Measurements from ENCODE around the gene SH2D6.
A peak's percentile ranks its signal among the peaks of the same experiment; 100 is the strongest.
"Not testable (repeated sequence)": the region's sequence is repeated elsewhere in the genome, so short reads cannot be mapped to it uniquely, and the experiment has no call there.

SH2D6 gene

GRCh38 chr2:85422072-85422457 lies 3.6 kb downstream of the SH2D6 start:
- DNase-seq = no peak

GRCh38 chr2:85423525-85423924 lies 5.0 kb downstream of the SH2D6 start:
- no peak for DNase-seq

- DNase-seq = no peak
Measured at GRCh38 chr2:85425588-85425987, 7.1 kb downstream of the SH2D6 start.

- DNase-seq = no peak
Measured at GRCh38 chr2:85427300-85427835, 8.9 kb downstream of the SH2D6 start.

DNA sequence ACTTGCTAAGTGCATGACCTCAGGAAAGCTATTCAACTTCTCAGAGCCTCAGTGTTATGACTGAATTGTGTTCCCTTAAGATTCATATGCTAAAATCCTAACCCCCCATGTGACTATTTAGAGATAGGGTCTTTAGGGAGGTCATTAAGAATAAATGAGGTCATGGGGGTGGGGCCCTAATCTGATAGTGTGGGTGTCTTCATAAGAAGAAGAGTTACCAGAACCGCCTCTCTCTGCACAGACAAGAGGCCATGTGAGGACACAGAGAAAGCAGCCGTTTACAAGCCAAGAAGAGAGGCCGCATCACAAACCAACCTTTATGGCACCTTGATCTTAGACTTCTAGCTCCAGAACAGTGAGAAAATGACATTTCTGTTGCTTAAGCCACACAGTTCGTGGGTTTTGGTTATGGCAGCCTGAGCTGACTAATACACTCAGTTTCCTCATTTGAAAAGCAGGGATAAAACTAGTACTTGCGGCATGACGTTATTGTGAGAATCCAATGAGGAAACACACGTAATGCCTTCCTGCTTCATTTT lies 9.9 kb downstream of the SH2D6 start:
- DNase-seq = no peak

GRCh38 chr2:85429213-85429923 lies 10.9 kb downstream of the SH2D6 start:
- DNase-seq = no peak

GRCh38 chr2:85429924-85430289 lies 11.4 kb downstream of the SH2D6 start:
- DNase-seq = no peak

DNA sequence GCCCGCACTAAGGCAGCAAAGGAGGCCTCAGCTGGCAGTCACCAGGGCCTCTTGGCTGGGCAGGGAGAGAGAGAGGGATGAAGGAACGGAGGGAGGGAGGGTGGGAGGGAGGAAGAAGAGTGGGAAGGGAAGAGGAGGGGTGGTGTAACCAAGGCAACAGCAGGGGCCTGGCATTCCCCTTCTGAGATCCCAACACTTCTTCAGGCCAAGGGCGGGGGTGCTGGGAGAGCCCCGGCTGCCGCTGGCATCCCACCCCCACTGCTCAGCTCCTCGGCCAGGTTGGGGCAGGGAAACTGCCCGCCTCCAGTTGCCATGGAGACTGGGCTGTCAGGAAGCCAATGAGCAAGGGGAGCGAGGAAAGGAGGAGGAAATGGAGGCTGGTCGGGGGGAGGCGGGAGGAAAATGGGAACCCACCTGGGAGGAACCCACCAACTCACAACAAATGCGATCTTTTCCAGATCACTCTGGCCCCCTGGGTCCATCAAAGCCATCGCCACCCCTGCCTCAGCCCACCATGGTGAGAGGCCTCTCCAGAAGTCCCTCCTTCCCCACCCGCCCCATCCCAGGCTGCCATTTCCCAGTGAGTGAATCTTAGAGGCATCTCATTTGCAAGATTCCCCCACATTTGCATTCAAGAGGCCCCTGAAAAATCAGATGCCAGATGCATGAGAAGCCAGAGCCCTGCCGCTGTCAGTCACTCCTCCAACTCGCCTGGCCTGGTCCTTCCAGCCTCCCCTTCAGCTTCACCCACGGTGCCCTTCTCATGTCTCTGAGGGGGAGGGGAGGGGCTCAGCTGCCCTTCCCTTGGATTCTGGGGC lies 12.4 kb downstream of the SH2D6 start:
- DNase-seq = no peak

GRCh38 chr2:85431570-85432205 lies 13.2 kb downstream of the SH2D6 start:
- DNase-seq = no peak

DNA sequence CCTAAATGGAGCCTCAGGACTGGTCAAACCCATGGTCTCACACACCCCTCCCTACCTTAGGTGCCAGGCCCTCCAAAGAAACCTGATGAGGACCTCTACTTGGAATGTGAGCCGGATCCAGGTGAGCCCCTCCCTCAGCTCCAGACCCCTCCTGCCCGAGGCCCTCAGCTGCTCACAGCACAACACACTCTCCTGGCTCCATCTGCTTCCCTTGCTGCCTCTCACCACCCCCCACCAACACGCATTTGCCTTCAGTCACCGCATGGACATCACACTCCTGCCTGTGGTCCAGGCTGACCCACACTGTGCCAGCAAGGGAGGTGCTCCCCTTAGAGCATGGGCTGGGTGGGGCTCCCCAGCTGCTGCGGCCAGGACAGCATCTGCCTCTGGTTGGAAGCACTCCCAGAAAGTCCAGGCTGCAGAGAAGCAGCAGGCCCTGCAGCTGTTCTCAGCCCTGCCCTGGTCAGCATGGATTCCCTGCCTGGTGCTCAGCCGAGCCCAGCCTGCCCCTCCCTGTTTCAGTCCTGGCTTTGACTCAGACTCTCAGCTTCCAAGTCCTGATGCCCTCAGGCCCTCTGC lies 15.1 kb downstream of the SH2D6 start:
- DNase-seq = no peak

DNA sequence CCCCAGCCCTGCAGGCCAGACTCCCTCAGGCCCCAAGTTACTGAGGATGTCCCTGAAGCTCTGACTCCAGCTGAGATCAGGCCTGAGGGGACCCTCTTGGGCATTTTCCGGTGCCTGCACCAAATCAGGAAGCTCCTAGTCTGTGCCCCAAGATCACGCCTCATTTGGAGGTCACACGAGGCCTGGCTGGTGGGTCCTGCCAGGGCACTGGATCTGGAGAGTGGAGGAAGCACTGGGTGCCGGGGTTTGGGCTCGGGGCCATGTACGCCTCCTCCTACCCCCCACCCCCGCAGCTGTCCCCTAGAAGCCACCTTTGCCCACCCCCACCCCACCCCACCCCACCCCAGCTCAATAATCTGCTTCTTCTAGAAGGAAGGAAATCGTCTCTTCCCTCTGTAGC lies 16.2 kb downstream of the SH2D6 start:
- no peak for DNase-seq

GRCh38 chr2:85435220-85435958 lies 16.9 kb downstream of the SH2D6 start:
- no peak for DNase-seq

DNA sequence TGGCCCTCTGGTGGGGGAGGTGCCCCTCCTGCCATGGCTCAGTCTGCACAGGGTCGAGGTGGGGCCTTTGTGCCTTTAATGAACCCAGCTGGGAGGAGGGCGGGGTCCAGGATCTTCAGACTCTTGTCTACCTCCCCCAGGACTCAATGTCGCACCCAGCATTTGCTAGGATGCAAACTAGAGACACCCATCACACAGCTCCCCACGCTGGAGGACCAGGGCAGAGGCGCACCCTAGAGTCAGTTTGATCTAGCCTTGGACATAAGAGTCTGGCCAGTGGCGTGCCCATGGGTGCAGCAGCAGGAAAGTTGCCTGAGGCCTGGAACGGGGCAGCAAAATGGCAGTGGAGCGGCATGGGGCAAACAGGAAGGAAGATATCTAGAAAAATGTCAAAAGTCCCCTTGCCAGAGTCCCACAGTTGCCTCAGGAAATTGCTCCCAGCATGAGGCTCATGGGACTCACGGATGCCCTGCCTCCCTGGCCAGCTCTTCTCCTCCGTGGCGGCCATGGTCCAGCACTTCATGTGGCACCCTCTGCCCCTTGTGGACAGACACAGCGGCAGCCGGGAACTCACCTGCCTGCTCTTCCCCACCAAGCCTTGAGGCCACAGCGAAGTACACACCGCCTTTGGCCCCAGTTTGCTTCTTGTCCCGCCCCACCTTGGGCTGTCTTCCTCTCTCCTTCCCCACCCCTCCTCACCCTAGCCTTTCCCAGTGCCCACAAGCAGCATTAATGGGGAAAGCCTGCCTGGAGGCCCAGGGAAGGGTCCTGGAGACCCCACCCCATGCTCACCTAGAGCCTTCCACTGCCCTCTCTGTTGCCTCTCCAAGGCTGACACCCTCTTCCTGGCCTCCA lies 17.7 kb downstream of the SH2D6 start:
- DNase-seq = no peak

GRCh38 chr2:85436836-85437487 lies 18.4 kb downstream of the SH2D6 start:
- no peak for DNase-seq

- peak; percentile 85 for DNase-seq
Measured at GRCh38 chr2:85437488-85438200, 19.1 kb downstream of the SH2D6 start.

DNA sequence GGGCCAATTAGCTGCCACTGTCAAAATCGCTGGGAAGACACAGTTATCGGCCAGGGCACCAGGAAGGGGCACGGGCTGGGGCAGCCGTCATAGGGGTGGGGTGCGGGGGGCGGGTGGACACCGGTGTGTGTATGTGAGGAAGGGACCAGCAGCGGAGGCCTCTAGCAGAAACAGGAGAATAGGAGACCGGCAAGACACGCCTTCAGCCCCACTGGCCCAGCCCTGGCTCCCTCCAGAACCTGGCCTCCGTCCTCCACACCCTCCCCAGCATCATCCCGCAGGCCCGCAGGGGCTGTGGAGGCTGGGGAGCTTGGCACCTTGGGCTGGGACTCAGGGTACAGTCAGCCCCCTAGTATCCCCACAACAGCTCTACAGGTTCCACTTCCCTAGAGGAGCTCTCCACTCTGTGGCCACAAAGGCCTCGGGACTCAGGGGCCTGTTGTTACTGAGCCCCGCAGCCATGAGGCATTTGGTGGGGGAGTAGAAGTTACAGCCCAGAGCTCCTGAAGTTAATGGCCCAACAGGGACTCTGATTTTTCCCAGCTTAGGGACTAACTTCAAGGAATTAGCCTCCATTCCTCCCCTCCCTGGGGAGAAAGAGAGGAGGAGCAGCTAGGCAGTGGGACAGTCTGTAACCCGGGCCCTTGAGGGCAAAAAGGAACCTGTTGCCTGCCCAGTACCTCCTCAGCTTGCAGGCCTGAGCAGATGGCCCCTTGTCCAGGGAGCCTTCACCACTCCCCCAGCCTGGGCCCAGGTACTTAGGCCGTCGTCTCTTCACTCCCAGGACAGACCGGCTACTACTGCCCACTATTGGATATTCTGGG lies 19.9 kb downstream of the SH2D6 start:
- DNase-seq = peak; percentile 43

DNA sequence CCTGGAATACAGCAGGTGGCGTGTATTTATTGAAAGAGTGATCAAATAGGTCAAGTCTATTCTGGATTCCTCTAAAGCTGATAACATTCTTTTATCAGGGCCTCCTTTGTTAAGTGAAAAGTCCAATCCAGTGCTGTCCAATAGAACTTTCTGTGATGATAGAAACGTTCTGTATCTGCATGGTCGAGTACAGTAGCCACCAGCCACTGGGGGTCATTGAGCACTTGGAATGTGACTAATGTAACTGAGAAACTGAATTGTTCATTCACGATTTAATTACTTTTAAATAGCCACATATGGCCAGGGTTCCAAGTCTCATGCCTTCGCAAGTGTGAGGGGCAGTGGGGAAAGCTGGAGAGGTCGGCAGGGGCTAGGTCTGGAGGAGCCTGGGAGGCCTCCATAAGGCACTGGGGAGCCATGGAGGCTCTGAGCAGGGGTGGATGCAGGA lies 20.5 kb downstream of the SH2D6 start:
- DNase-seq = no peak

DNA sequence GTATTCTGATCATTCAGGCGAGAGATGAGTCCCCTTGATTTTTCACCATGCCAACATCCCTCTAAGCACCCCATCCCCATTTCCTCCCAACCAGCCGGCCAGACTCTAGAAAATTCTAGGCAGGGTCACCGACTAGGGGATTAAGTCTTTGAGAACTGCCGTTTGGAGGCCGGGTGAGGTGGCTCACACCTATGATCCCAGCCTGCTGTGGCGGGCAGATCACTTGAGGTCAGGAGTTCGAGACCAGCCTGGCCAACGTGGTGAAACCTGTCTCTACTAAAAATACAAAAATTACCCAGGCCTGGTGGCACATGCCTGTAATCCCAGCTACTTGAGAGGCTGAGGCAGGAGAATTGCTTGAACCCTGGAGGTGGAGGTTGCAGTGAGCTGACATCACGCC lies 21.1 kb downstream of the SH2D6 start:
- DNase-seq = not testable (repeated sequence)

DNA sequence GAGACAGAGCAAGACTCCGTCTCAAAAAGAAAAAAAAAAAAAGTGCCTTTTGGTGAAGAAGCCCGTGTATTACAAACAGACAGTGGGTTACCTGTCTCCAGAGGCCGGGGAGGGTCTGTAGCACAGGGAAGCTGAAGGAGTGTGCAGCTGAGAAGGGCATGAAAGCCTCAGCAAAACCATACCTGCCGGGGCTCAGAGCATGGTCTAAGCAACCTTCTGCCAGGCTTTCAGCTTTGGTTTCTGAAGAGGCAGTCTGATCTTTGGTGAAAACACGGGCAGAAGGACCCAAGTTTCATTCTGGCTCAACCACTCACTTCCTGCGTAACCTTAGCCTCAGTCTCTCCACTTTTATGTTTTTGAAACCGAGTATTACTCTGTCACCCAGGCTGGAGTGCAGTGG lies 21.5 kb downstream of the SH2D6 start:
- DNase-seq = no peak

Measured in activated CD4-positive, CD25-positive, alpha-beta regulatory T cell treated with anti-CD3 and anti-CD28 coated beads, Interleukin-2, amount 50 U/mL, for 72 hours (primary cell).